NCI-H2196 (cell line): ENCODE results near the gene SERHL2.
"Not testable (repeated sequence)": the region's sequence is repeated elsewhere in the genome, so short reads cannot be mapped to it uniquely, and the experiment has no call there.

Experiments used
- DNase-seq: peaks from one replicate; lab custom pipeline; 2025; ENCODE audit not compliant: unreplicated experiment; lab: John Stamatoyannopoulos, UW

Gene SERHL2

DNA sequence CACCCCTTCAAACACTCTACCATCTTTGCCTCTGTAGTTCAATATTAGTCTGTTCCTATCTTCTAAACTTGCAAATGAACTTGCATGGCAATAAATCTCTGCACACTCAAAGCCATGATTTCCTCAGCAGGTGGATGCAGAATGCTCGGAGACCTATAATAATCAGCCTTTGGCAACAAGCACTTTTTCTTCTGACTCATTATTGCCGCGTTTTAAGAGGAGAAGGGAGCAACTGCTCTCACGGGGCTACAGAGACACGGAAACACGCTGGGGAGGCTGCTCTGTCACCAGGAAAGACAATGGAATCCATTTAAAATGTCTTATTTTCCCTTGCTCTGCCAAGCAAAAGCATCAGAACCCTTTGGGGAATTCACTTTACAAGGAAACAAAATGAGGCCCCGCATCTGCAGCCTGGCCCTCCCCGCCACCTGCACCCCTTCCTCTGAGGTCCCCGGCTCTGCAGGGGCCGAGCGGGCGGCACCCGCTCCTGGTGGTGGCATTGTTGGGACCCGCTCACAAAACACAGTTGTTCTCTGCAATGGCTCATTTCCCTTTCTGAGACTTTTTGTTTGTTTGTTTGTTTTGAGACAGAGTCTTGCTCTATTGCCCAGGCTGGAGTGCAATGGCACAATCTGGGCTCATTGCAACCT lies 18.5 kb upstream of the SERHL2 start:
- not testable (repeated sequence) for DNase-seq

DNA sequence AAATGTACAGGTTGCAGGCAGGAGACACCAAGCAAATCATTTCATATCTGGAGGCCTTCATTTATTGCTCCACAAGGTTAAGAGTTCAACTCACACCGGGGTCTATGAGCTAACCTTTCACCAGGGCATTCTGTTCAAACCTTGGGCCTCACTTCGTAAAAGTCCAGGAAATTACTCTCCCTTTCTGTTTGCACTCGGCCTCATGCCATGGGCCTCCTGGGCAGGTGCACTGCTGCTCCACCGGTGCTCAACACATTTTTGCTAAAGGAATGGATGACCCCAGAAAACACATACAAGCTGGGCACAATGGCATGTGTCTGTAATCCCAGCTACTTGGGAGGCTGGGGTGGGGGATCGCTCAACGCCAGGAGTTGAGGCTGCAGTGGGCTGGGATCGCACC lies 17.6 kb upstream of the SERHL2 start:
- no peak for DNase-seq

DNA sequence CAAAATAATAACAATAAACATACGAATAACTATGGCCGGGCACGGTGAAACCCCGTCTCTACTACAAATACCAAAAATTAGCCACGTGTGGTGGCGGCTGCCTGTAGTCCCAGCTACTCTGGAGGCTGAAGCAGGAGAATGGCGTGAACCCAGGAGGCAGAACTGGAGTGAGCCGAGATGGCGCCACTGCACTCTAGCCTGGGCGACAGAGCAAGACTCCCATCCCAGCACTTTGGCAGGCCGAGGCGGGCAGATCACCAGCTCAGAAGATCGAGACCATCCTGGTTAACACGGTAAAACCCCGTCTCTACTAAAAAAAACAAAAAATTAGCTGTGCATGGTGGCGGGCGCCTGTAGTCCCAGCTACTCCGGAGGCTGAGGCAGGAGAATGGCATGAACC lies 17.1 kb upstream of the SERHL2 start:
- not testable (repeated sequence) for DNase-seq

DNA sequence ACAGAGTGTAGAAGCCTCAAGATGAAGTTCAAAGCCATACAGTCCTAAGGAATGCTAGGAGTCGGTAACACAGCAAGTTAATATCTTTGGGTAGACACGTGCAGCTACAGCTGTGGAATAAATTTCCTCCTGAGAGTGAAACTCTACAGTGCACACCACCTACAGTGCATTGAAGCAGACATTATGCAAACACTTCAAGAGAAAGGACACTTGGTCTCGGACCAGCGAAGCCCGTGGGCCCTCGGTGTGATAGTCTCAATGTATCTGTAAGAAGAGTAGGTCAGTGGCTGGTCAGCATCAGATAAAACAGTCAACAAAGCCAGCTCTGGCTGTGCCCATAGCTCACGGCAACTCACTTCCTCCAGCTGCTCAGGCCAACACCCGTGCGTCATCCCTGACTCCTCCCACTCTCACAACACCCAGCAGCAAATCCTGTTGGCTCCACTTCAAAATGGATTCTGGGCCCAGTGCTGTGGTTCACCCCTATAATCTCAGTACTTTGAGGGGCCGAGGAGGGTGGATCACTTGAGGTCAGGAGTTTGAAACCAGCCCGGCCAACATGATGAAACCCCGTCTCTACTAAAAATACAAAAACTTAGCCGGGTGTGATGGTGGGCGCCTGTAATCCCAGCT lies 16.4 kb upstream of the SERHL2 start:
- peak; percentile 80 for DNase-seq

DNA sequence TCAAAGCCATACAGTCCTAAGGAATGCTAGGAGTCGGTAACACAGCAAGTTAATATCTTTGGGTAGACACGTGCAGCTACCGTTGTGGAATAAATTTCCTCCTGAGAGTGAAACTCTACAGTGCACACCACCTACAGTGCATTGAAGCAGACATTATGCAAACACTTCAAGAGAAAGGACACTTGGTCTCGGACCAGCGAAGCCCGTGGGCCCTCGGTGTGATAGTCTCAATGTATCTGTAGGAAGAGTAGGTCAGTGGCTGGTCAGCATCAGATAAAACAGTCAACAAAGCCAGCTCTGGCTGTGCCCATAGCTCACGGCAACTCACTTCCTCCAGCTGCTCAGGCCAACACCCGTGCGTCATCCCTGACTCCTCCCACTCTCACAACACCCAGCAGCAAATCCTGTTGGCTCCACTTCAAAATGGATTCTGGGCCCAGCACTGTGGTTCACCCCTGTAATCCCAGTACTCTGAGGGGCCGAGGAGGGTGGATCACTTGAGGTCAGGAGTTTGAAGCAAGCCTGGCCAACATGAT lies 14.5 kb upstream of the SERHL2 start:
- not testable (repeated sequence) for DNase-seq

DNA sequence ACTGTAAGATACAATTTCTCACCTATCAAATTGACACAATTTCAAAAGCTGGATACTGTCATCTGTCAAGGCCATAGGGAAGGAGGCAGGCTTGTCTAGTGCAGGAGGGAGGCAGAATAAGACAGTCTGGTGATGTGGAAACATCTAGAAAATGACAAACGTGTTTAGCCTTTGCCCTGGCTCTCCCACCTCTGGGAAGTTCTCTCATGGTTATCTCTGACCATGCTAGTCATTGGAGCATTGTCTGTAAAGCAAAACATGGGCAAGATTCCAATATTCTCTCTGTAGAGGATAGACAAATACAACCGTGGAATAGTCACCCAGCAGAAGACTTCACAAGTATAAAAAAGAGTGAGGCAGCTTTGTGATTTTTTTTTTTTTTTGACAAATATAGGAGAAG lies 9.1 kb upstream of the SERHL2 start:
- peak; percentile 73 for DNase-seq

DNA sequence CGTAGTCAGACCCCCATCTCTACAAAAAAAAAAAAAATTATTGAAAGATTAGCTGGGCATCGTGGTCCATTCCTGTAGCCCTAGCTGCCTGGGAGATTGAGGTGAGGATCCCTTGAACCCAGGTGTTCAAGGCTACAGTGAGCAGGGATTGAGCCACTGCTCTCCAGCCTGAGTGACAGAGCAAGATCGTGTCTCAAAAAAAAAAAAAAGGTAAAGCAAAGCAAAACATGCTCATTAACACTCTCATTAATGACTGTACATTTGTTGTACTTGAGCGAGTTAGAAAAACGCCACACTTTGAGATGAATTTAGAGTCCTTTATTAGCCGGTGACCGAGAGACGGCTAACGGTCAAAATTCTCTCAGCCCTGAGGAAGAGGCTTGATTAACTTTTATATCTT lies 6.2 kb upstream of the SERHL2 start:
- DNase-seq, result no peak

DNA sequence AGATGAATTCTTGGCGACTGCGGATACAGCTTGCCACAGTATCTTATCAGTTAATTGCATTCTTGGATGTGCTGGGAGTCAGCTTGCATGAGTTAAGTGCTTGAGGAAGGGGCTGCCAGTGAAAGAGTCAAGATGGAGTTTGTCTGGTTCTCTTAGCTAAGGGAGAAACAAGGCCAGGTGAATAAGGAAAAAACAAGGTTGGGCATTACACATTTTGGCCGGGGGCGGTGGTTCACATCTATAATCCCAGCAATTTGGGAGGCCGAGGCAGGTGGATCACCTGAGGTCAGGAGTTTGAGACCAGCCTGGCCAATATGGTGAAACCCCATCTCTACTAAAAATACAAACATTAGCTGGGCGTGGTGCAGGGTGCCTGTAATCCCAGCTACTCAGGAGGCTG lies 5.6 kb upstream of the SERHL2 start:
- DNase-seq, result not testable (repeated sequence)

DNA sequence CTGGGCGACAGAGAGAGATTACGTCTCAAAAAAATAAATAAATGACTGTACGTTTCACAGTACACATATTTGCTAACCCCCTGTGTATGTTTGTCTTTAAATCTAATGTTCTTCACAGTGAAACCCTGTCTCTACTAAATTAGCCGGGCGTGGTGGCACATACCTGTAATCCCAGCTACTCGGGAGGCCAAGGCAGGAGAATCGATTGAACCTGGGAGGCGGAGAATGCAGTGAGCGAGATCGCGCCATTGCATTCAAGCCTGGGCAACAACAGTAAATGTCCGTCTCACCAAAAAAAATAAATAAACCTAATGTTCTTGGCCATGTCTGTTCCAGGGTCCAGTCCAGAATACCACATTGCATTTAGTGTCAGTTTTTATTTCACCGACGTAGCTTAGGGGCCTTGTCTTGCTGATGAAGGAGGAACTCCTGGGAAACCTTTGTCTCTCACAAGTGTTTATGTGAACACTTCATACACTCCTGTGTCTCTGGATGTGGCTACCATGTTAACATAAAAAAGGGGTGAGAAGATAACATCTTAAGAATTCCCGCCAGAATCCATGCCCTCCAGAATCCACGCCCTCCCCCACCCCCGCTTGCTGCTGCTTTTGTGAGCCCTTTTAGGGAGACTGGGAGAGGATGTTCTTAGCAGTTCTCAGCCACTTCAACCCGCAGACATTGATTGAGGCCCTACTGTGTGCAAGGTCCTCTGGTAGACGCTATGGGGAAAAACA lies 5.0 kb upstream of the SERHL2 start:
- no peak for DNase-seq

DNA sequence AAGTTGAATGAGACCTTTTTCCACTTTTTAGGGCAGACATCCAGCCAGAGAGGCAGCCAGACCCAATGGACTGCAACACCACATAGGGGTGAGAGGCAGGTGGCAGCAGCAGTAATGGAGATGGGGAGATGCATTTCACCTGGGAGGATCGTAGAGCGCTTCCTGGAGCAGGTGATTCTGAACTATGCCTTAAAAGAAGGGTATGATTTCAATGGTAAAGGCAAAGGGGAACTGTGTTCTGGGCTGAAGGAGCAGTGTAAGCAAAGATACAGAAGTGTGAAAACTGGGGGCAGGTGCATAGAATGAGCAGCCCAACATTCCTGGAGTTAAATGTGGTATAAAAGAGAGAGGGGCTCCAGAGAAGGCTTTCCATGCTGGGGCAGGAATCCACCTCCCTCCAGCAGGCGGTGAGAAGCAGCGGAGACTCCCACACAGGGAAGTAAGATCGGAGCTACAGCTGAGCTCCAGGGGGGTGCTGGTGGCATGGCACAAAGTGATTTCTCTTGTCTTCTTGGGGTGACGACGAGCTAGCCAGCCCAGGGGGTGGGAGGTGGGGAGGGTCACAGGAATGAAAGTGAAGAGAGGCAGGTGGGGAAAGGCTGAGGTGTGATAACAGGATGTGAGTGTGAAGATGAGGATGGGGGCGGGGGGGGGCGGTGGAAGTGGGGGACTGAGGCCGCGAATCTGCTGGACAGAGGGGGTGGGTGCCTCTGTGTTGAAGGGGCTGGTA lies 4.3 kb upstream of the SERHL2 start:
- no peak for DNase-seq

DNA sequence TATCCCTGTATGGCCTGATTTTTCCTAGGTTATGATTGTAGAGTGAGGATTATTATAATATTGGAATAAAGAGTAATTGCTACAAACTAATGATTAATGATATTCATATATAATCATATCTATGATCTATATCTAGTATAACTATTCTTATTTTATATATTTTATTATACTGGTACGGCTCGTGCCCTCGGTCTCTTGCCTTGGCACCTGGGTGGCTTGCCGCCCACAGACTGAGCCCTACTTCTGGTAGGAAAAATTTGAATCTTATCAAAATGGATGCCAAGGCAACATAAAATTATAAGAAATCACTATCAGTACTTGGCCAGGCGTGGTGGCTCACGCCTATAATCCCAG lies 1.5 kb upstream of the SERHL2 start:
- not testable (repeated sequence) for DNase-seq

DNA sequence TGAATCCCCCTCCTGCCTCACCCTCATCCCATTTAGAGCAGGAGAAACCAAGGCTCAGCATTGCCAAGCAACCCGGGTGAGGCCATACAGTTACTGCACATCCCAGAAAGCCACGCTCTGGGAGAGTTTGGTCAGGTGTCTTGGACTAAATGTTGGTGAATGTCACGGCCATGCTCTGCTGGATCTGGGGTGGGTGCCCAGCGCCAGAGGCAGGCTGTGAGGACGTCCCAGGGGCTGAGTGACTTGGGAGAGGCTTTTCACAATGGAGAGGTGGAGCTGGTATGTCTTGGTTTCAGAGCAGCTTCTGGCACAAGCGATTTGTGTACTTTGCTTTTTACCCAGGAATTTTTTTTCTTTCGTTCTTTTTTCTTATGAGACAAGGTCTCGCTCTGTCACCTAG lies 6.6 kb downstream of the SERHL2 start:
- no peak for DNase-seq

DNA sequence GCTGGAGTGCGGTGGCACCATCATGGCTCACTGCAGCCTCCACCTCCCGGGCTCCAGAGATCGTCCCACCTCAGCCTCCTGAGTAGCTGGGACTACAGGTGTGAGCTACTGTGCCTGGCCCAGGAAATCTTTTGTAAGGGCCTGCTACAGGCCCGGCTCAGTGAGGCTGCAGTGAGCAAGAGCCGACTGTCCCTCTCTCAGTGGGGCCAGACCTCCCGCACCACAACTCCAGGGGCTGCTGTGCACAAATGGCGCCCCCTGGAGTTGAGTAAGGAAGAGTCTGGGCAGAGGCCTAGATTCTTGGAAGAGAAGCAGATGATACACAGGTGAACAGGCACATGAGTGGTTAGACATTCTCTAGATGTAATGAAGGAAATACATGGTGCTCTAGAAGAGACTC lies 7.0 kb downstream of the SERHL2 start:
- no peak for DNase-seq

DNA sequence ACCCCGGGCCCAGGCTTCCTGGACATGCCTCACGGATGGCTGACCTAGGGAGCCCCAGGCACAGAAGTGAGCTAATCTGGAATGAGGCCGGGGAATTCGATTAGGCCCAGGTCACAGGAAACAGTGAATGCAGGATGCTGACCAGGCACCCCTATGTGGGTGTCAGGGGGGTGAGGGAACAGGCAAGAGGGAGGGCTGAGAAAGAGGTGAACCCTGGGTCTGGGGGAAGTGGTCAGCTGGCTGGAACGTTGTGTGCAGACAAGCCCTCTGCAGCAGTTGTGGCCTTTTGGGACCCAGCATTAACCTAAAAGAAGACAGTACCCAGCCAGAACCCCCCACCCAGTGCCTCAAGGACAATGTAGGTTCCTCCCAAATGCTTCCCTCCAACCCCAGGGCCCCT lies 8.1 kb downstream of the SERHL2 start:
- DNase-seq, result no peak

DNA sequence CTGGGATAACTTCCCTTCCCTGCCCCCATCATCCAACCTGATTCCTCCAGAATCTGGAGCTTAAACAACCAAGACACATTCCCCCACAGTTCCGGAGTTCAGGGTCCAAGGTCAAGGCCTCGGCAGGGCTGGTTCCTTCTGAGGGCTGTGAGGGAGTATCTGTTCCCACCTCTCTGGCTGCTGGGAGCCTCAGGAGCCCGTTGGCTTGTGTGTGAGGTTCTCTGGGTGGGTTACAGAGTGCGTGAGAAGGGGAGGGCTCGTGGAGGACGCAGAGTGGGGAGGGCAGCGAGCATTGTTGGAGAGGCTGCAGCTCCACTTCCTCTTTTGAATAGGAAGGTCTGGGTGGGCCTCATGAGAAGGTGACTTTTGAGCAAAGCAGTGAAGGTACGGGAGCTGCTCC lies 8.5 kb downstream of the SERHL2 start:
- no peak for DNase-seq

DNA sequence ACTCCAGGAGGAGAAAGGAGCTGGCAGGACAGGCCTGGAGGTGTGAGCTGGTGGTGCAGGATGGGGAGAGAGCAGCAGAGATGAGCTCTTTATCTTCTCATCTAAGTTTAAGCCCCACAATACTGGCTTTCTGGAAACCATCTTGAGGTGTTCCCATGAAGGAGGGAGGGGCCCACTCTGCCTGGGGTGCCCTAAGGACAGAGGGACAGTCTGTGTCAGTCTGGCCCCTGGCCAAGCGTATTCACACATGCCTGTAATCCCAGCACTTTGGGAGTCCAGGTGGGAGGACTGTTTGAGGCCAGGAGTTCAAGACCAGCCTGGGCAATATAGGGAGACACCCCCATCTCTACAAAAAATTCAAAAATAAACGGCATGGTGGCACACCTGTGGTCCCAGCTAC lies 8.9 kb downstream of the SERHL2 start:
- no peak for DNase-seq

DNA sequence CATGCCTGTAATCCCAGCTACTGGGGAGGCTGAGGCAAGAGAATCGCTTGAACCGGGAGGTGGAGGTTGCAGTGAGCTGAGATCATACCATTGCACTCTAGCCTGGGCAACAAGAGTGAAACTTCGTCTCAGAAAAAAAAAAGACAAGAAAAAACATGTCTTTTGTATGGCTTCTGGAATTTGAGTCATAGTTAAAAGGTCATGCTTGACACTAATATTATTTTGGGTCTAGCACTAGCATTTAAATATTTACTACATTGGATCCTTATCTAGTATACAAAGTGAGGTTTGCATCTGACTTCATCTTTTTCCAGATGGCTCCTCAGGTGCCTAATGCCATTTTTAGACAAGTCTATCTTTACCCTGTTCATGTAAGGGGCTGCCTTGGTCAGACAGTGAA lies 10.2 kb downstream of the SERHL2 start:
- DNase-seq, result not testable (repeated sequence)

DNA sequence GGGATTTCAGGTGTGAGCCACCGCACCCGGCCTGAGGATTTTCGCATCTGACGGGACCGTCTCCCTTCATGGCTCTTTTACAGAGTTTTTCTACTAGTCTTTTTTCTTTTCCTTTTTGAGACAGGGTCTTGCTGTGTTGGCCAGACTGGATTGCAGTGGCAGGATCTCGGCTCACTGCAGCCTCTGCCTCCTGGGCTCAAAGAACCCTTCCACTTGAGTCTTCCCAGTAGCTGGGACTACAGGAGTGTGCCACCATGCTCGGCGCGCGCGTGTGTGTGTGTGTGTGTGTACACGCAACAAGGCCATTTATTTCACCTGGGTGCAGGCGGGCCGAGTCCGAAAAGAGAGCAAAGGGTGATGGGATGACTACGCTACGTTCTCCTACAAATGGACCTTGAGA lies 10.9 kb downstream of the SERHL2 start:
- DNase-seq, result no peak

DNA sequence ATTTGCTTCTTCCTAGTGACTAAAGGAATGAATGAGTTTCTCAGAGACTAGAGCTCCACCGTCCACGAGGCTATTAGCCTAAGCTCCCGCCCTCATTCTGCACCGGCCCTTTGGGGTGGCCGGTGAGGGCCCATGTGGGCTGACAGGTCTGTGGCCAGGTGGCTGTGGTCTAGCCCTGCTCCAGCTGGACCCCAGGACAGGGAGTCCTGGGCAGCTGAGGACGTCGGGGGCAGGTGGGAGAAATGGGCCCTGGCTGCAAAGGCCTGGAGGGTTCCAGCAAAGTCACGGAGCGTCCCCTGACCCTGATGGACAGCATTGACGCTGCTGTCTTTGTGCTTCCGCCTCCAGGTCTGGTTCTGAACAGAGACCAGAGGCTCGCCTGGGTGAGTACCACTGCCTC lies 12.2 kb downstream of the SERHL2 start:
- no peak for DNase-seq

DNA sequence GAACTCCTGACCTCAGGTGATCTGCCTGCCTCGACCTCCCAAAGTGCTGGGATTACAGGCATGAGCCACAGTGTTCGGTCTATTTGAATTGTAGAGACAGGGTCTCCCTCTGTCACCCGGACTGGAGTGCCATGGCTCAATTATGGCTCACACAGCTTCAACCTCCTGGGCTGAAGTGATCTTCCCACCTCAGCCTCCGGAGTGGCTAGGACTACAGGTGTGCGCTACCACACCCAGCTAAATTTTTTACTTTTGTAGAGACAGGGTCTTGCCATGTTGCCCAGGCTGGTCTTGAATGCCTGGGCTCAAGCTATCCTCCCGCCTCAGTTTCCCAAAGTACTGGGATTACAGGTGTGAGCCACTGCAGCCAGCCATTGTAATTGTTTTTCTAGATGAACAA lies 14.2 kb downstream of the SERHL2 start:
- DNase-seq, result not testable (repeated sequence)

DNA sequence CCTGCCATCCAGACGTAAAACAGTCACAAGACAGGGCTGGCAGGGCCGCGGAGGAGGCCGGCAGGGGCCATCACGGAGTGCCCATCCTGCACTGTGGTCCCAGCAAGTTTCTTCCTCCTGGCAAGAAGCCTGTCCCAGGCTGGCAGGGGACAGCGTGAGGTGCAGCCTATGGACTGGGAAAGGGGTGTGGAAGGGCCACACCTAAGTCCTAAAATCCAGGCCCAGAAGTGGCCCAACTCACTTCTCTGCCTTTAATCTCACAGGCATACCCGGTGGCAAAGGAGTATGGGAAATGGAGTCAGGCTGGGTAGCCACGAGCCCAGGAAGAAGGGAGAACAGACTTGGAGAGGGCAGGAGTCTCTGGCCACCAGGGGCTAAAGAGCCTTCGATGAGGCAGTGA lies 16.8 kb downstream of the SERHL2 start:
- not testable (repeated sequence) for DNase-seq

DNA sequence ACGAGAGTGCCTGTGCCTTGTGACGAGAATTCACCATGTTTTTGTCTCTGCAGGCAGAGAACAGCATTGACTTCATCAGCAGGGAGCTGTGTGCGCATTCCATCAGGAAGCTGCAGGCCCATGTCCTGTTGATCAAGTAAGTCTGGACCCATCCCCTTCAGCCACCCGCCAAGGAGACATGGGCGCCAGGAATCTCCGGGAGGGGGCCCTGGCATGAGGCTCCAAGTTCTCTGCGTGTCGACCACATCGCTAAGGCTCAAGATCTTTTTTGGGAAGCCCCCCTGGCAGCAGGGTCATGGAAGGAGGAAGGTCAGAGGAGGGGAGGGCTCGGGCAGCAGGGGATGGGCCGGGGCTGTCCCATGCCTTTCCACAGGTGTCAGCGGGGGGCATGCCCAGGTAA lies 17.3 kb downstream of the SERHL2 start:
- not testable (repeated sequence) for DNase-seq
